ENCODE measurements around the gene GSTO2. TPM values are rescaled to one million over a fixed set of nuclear protein-coding genes. Genes with fewer than 3 reads are reported as not detected.
A peak's percentile ranks its signal among the peaks of the same experiment; 100 is the strongest.

The GSTO2 gene
- total RNA-seq, 1 donor: 2.2 TPM

GRCh38 chr10:104324221-104324686 lies 55.3 kb downstream of the GSTO2 start:
- no peak overlapping the region for H3K4me2 ChIP-seq (ENCODE audit: insufficient read depth, low read length)
- peak overlapping the region; percentile 46 for H3K27ac ChIP-seq (ENCODE audit: low read depth, low read length)
- H3K27me3 ChIP-seq (ENCODE audit: insufficient read depth, low read length): no peaks in the 10 kb centered on the region
- peaks cover 32% of the 10 kb centered on the region for H4K20me1 ChIP-seq (ENCODE audit: insufficient read depth, low read length)
- H2AFZ ChIP-seq (ENCODE audit: low read length): no peak overlapping the region
- no peak for TF ChIP-seq CTCF (IDR thresholded peaks at IDR 0.05; ENCODE audit: extremely low read depth, low read depth, low read length)
- H3K4me1 ChIP-seq (ENCODE audit: insufficient read depth, low read length): peaks cover 75% of the 10 kb centered on the region
- peaks cover 25% of the 10 kb centered on the region for H3K36me3 ChIP-seq (ENCODE audit: insufficient read depth, low read length)
- no peak overlapping the region for H3K4me3 ChIP-seq (ENCODE audit: insufficient read depth, low read length)
- H3K79me2 ChIP-seq (ENCODE audit: insufficient read depth, low read length): peaks cover 96% of the 10 kb centered on the region
- no peak for DNase-seq (ENCODE audit: insufficient read length, low spot score, missing footprints)
- no peaks in the 10 kb centered on the region for H3K9me3 ChIP-seq (ENCODE audit: low read depth, low read length)

- Histone ChIP-seq H3K9me3 (ENCODE audit: low read depth, low read length) (no peaks in the 10 kb centered on the region), H3K4me2 (ENCODE audit: insufficient read depth, low read length) (no peak overlapping the region), H3K4me1 (ENCODE audit: insufficient read depth, low read length) (peaks cover 75% of the 10 kb centered on the region), H3K27me3 (ENCODE audit: insufficient read depth, low read length) (no peaks in the 10 kb centered on the region), H3K36me3 (ENCODE audit: insufficient read depth, low read length) (peaks cover 25% of the 10 kb centered on the region), H2AFZ (ENCODE audit: low read length) (no peak overlapping the region), H3K27ac (ENCODE audit: low read depth, low read length) (peak overlapping the region; percentile 98), H3K4me3 (ENCODE audit: insufficient read depth, low read length) (no peak overlapping the region), H4K20me1 (ENCODE audit: insufficient read depth, low read length) (peaks cover 28% of the 10 kb centered on the region), H3K79me2 (ENCODE audit: insufficient read depth, low read length) (peaks cover 89% of the 10 kb centered on the region)
- no peak for DNase-seq (ENCODE audit: insufficient read length, low spot score, missing footprints)
- TF ChIP-seq CTCF (IDR thresholded peaks at IDR 0.05; ENCODE audit: extremely low read depth, low read depth, low read length): no peak
Measured at GRCh38 chr10:104324931-104325330, 55.9 kb downstream of the GSTO2 start.

- Histone ChIP-seq H3K4me1 (ENCODE audit: insufficient read depth, low read length) (peaks cover 75% of the 10 kb centered on the region), H3K79me2 (ENCODE audit: insufficient read depth, low read length) (peaks cover 82% of the 10 kb centered on the region), H3K4me3 (ENCODE audit: insufficient read depth, low read length) (no peak overlapping the region), H4K20me1 (ENCODE audit: insufficient read depth, low read length) (peaks cover 26% of the 10 kb centered on the region), H3K27me3 (ENCODE audit: insufficient read depth, low read length) (no peaks in the 10 kb centered on the region), H3K4me2 (ENCODE audit: insufficient read depth, low read length) (peak overlapping the region; percentile 18), H2AFZ (ENCODE audit: low read length) (no peak overlapping the region), H3K27ac (ENCODE audit: low read depth, low read length) (peak overlapping the region; percentile 98), H3K9me3 (ENCODE audit: low read depth, low read length) (no peaks in the 10 kb centered on the region), H3K36me3 (ENCODE audit: insufficient read depth, low read length) (peaks cover 25% of the 10 kb centered on the region)
- DNase-seq (ENCODE audit: insufficient read length, low spot score, missing footprints): no peak
- no peak for TF ChIP-seq CTCF (IDR thresholded peaks at IDR 0.05; ENCODE audit: extremely low read depth, low read depth, low read length)
Measured at GRCh38 chr10:104325436-104326435, 56.8 kb downstream of the GSTO2 start.

- H3K4me3 ChIP-seq (ENCODE audit: insufficient read depth, low read length): peak overlapping the region; percentile 59
- H3K4me2 ChIP-seq (ENCODE audit: insufficient read depth, low read length): peak overlapping the region; percentile 86
- no peaks in the 10 kb centered on the region for H3K9me3 ChIP-seq (ENCODE audit: low read depth, low read length)
- peaks cover 75% of the 10 kb centered on the region for H3K4me1 ChIP-seq (ENCODE audit: insufficient read depth, low read length)
- peaks cover 82% of the 10 kb centered on the region for H3K79me2 ChIP-seq (ENCODE audit: insufficient read depth, low read length)
- DNase-seq (ENCODE audit: insufficient read length, low spot score, missing footprints): no peak
- H3K27me3 ChIP-seq (ENCODE audit: insufficient read depth, low read length): no peaks in the 10 kb centered on the region
- H4K20me1 ChIP-seq (ENCODE audit: insufficient read depth, low read length): peaks cover 23% of the 10 kb centered on the region
- TF ChIP-seq CTCF (IDR thresholded peaks at IDR 0.05; ENCODE audit: extremely low read depth, low read depth, low read length): no peak
- peaks cover 25% of the 10 kb centered on the region for H3K36me3 ChIP-seq (ENCODE audit: insufficient read depth, low read length)
- no peak overlapping the region for H2AFZ ChIP-seq (ENCODE audit: low read length)
- peak overlapping the region; percentile 98 for H3K27ac ChIP-seq (ENCODE audit: low read depth, low read length)
Measured at GRCh38 chr10:104326991-104327610, 58.1 kb downstream of the GSTO2 start.

Data from osteoblast (primary cell).